NOMO-1 (cell line): Measurements from ENCODE around the gene ADAM8.
"Not testable (repeated sequence)": the region's sequence is repeated elsewhere in the genome, so short reads cannot be mapped to it uniquely, and the experiment has no call there.

Experiments used
- DNase-seq, 2 experiments: peaks; one replicate each; lab custom pipeline; 2025; ENCODE audit not compliant: unreplicated experiment in 2 of 2; lab: John Stamatoyannopoulos, UW

ADAM8 gene

GRCh38 chr10:133235265-133235855, 41.3 kb downstream of the ADAM8 start:
- peak in 1 of 2 experiments; percentile 11 for DNase-seq

GRCh38 chr10:133234796-133235195, 41.9 kb downstream of the ADAM8 start:
- DNase-seq: peak in 1 of 2 experiments; percentile 44

- DNase-seq: no peak
Observed at GRCh38 chr10:133231946-133232574, 44.6 kb downstream of the ADAM8 start.

- DNase-seq: no peak
Observed at GRCh38 chr10:133231244-133231945, 45.3 kb downstream of the ADAM8 start.

- peak; percentile 68 to 82 for DNase-seq
Observed at GRCh38 chr10:133230387-133231195, 46.1 kb downstream of the ADAM8 start.

GRCh38 chr10:133230044-133230361, 46.7 kb downstream of the ADAM8 start, which contains the start of gene UTF1:
TSS of gene UTF1 (plus strand) at chr10:133230217. CDS start at chr10:133230289, 72 bp downstream.
- DNase-seq: no peak

- DNase-seq: no peak
Observed at GRCh38 chr10:133229265-133230043, 47.2 kb downstream of the ADAM8 start.

- no peak for DNase-seq
Observed at GRCh38 chr10:133227256-133227655, 49.4 kb downstream of the ADAM8 start.

- DNase-seq: no peak
Observed at GRCh38 chr10:133226251-133226808, 50.3 kb downstream of the ADAM8 start.

- no peak for DNase-seq
Observed at GRCh38 chr10:133225707-133226191, 50.9 kb downstream of the ADAM8 start.

- DNase-seq: no peak
Observed at GRCh38 chr10:133224756-133225372, 51.8 kb downstream of the ADAM8 start.

- DNase-seq: no peak
Observed at GRCh38 chr10:133224076-133224475, 52.6 kb downstream of the ADAM8 start.

GRCh38 chr10:133221756-133222155, 54.9 kb downstream of the ADAM8 start:
- DNase-seq: not testable (repeated sequence)

- no peak for DNase-seq
Observed at GRCh38 chr10:133221331-133221730, 55.3 kb downstream of the ADAM8 start.

- no peak for DNase-seq
Observed at GRCh38 chr10:133219782-133220181, 56.9 kb downstream of the ADAM8 start.

GRCh38 chr10:133218891-133219290, 57.8 kb downstream of the ADAM8 start:
- DNase-seq: no peak

- no peak for DNase-seq
Observed at GRCh38 chr10:133217800-133218589, 58.7 kb downstream of the ADAM8 start.

GRCh38 chr10:133216776-133217175, 59.9 kb downstream of the ADAM8 start:
- no peak for DNase-seq

GRCh38 chr10:133215586-133215985, 61.1 kb downstream of the ADAM8 start:
- DNase-seq: no peak
